Natural killer cell (primary cell): Measurements from ENCODE around the gene GRAMD4. TPM values are rescaled to one million over a fixed set of nuclear protein-coding genes. Genes with fewer than 3 reads are reported as not detected.
A peak's percentile ranks its signal among the peaks of the same experiment; 100 is the strongest.

Experiments used
- ATAC-seq, 3 donors: fragments of 150-1000 bp in 2 of 3; fragments of 200-7000 bp in 1 of 3; cut with Tn5 transposase; 1 replicate in 1 of 3; 2 replicates in 2 of 3; pipeline ENCODE4 v1.10.0; 2021; ENCODE audit warnings: mild to moderate bottlenecking in 2 of 3, moderate library complexity in 2 of 3
- DNase-seq, 2 donors: peaks; one replicate each; pipeline versions ENCODE4 v3.0.0 to v3.0.0-alpha.2; 2013 to 2021; ENCODE audit warnings: mixed read lengths in 1 of 2
- H3K27ac ChIP-seq: one replicate; pipeline ENCODE4 v1.5.1; 2013; ENCODE audit warnings: mild to moderate bottlenecking, low read length
- H3K27me3 ChIP-seq: one replicate; pipeline ENCODE4 v1.6.1; 2013; ENCODE audit warnings: low read length; ENCODE audit not compliant: control insufficient read depth, insufficient read depth
- H3K36me3 ChIP-seq: one replicate; pipeline ENCODE4 v1.6.1; 2013; ENCODE audit warnings: low read length; ENCODE audit not compliant: control insufficient read depth, insufficient read depth
- H3K4me1 ChIP-seq: one replicate; pipeline ENCODE4 v1.6.1; 2013; ENCODE audit warnings: low read length; ENCODE audit not compliant: control insufficient read depth, insufficient read depth
- H3K4me3 ChIP-seq: one replicate; pipeline ENCODE4 v1.5.1; 2013; ENCODE audit warnings: low read length
- H3K9me3 ChIP-seq: one replicate; pipeline ENCODE4 v1.6.1; 2013; ENCODE audit warnings: low read length; ENCODE audit not compliant: control insufficient read depth, insufficient read depth
- H3K27ac Mint-ChIP-seq, 2 donors: one replicate each; pipeline ENCODE4 v1.8.0; 2022; ENCODE audit warnings: mild to moderate bottlenecking in 2 of 2, mixed read lengths in 2 of 2, moderate library complexity in 1 of 2
- H3K27me3 Mint-ChIP-seq, 2 donors: one replicate each; pipeline ENCODE4 v1.8.0; 2022; ENCODE audit warnings: low read depth in 2 of 2, mixed read lengths in 2 of 2
- H3K36me3 Mint-ChIP-seq: one replicate; pipeline ENCODE4 v1.8.0; 2022; ENCODE audit warnings: mixed read lengths
- H3K4me1 Mint-ChIP-seq, 2 donors: one replicate each; pipeline ENCODE4 v1.8.0; 2022; ENCODE audit warnings: mixed read lengths in 2 of 2
- H3K4me3 Mint-ChIP-seq: one replicate; pipeline ENCODE4 v1.8.0; 2022; ENCODE audit warnings: mild to moderate bottlenecking, moderate library complexity, mixed read lengths
- H3K9me3 Mint-ChIP-seq, 2 donors: one replicate each; pipeline ENCODE4 v1.8.0; 2022; ENCODE audit warnings: mixed read lengths in 2 of 2
- CTCF ChIP-seq: fragments of 200-600 bp; IDR thresholded peaks from one replicate; pipeline ENCODE4 v1.8.0; 2022; ENCODE audit warnings: antibody characterized with exemption
- WGBS: methylation state at CpG from one replicate; pipeline ENCODE4 v1.1.7; 2013; ENCODE audit warnings: missing lambda C conversion rate; ENCODE audit not compliant: insufficient coverage; 5-methylcytosine and 5-hydroxymethylcytosine counted together
- intact Hi-C: fragments of 100-400 bp; cut with micrococcal nuclease; formaldehyde crosslinking; loops from one replicate; pipeline ENCODE4 v1.14.2; 2022
- total RNA-seq, 4 donors: library from RNA; stranded (reverse); fragments of 120-200 nt in 1 of 4; gene quantifications; one replicate each; pipeline versions ENCODE4 v1.2.3 to v1.2.4, GENCODE V29; 2013 to 2022

GRAMD4 gene
- total RNA-seq, 3 donors from 2014 or later (not counting 1 experiment from before 2014, with no cell fraction given) = 30.0 to 78.5 (median 41.6) TPM

- no peak for DNase-seq
- no peaks in the 10 kb centered on the region for H3K9me3 Mint-ChIP-seq
- H3K27ac Mint-ChIP-seq = no peak overlapping the region
- no peaks in the 10 kb centered on the region for H3K27me3 Mint-ChIP-seq
- Histone ChIP-seq H3K27me3 (no peaks in the 10 kb centered on the region), H3K4me1 (peaks cover 17% of the 10 kb centered on the region), H3K4me3 (no peak overlapping the region), H3K27ac (no peak overlapping the region), H3K9me3 (no peaks in the 10 kb centered on the region), H3K36me3 (peaks cover 8% of the 10 kb centered on the region)
- no peak overlapping the region for H3K4me3 Mint-ChIP-seq
- no peak for ATAC-seq
- 94% methylated on average over 12 of the region's 12 CpGs for WGBS
- peaks cover 0 to 6% of the 10 kb centered on the region in 2 donors for H3K4me1 Mint-ChIP-seq
- no peaks in the 10 kb centered on the region for H3K36me3 Mint-ChIP-seq
- TF ChIP-seq CTCF = no peak
- intact Hi-C loops = no loop called here
Observed at GRCh38 chr22:46628756-46629155, 8.6 kb downstream of the GRAMD4 start.

- 93% methylated on average over 16 of the region's 16 CpGs for WGBS
- ATAC-seq (no peak), DNase-seq (no peak)
- Histone ChIP-seq H3K36me3 (peaks cover 8% of the 10 kb centered on the region), H3K4me3 (no peak overlapping the region), H3K4me1 (peaks cover 14% of the 10 kb centered on the region), H3K27ac (no peak overlapping the region), H3K9me3 (no peaks in the 10 kb centered on the region), H3K27me3 (no peaks in the 10 kb centered on the region)
- TF ChIP-seq CTCF = no peak
- Mint-ChIP-seq H3K27me3 (no peaks in the 10 kb centered on the region), H3K36me3 (no peaks in the 10 kb centered on the region), H3K4me1 (peaks cover 0 to 10% of the 10 kb centered on the region in 2 donors), H3K27ac (no peak overlapping the region), H3K9me3 (no peaks in the 10 kb centered on the region), H3K4me3 (no peak overlapping the region)
- intact Hi-C loops = no loop called here
Observed at GRCh38 chr22:46629291-46629690, 9.1 kb downstream of the GRAMD4 start.

- peaks cover 7% of the 10 kb centered on the region for H3K4me1 ChIP-seq
- Mint-ChIP-seq H3K4me3 (no peak overlapping the region), H3K9me3 (no peaks in the 10 kb centered on the region), H3K27ac (no peak overlapping the region), H3K4me1 (peaks cover 0 to 5% of the 10 kb centered on the region in 2 donors), H3K27me3 (no peaks in the 10 kb centered on the region), H3K36me3 (no peaks in the 10 kb centered on the region)
- no peaks in the 10 kb centered on the region for H3K27me3 ChIP-seq
- H3K36me3 ChIP-seq = peaks cover 8% of the 10 kb centered on the region
- intact Hi-C loops = no loop called here
- H3K4me3 ChIP-seq = no peak overlapping the region
- no peaks in the 10 kb centered on the region for H3K9me3 ChIP-seq
- DNase-seq (no peak), ATAC-seq (no peak)
- H3K27ac ChIP-seq = no peak overlapping the region
- TF ChIP-seq CTCF = no peak
- WGBS = 80% methylated on average over 8 of the region's 13 CpGs
Observed at GRCh38 chr22:46631113-46631512, 10.9 kb downstream of the GRAMD4 start.

DNA sequence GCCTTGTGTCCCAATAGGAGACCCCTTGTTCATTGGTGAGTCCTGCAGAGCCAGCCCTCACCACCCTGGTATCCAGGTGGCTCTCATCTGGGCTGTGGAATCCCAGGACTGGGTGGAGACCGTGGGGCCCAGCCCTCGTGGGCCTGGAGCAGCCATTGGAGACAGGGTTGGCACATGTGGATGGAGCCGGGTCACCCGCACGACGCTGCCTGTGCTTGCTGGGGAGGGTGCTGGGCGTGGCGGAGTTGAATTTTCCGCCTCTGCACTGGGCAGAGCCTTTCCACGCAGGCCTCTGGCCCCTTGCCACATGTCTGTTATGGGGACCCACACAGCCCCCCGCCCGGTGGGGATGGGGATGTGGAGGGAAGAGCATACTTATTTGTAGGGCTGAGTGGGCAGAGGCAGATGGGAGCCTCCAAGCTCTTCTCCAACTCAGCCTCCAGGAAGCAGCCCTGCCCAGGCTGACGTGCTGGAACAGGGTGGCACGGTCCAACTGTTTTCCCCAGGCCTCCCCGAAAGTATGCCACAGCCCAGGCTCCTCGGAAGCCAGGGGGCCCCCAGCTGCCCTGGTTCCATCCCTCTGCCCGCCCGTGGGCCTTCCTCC is 12.6 kb downstream of the GRAMD4 start:
- no peak overlapping the region for H3K4me3 ChIP-seq
- peaks cover 0 to 5% of the 10 kb centered on the region in 2 donors for H3K4me1 Mint-ChIP-seq
- H3K27ac ChIP-seq = no peak overlapping the region
- H3K9me3 Mint-ChIP-seq = no peaks in the 10 kb centered on the region
- no peaks in the 10 kb centered on the region for H3K27me3 Mint-ChIP-seq
- no peaks in the 10 kb centered on the region for H3K27me3 ChIP-seq
- DNase-seq (no peak), ATAC-seq (peak in 1 of 3 donors; percentile 28)
- no peak overlapping the region for H3K27ac Mint-ChIP-seq
- peaks cover 6% of the 10 kb centered on the region for H3K4me1 ChIP-seq
- H3K36me3 ChIP-seq = peaks cover 6% of the 10 kb centered on the region
- intact Hi-C loops = no loop called here
- WGBS = 93% methylated on average over 18 of the region's 18 CpGs
- no peak overlapping the region for H3K4me3 Mint-ChIP-seq
- H3K9me3 ChIP-seq = no peaks in the 10 kb centered on the region
- TF ChIP-seq CTCF = no peak
- H3K36me3 Mint-ChIP-seq = no peaks in the 10 kb centered on the region
